ENCODE measurements around the gene AP4S1.
"Not testable (repeated sequence)": the region's sequence is repeated elsewhere in the genome, so short reads cannot be mapped to it uniquely, and the experiment has no call there.

The AP4S1 gene

GRCh38 chr14:31009836-31010574, 15.4 kb upstream of the AP4S1 start:
- DNase-seq: no peak

- DNase-seq: no peak
These were observed 14.5 kb upstream of the AP4S1 start for GRCh38 chr14:31010935-31011334.

GRCh38 chr14:31013841-31014240, 11.6 kb upstream of the AP4S1 start:
- DNase-seq: no peak

- DNase-seq: no peak
These were observed 7.3 kb upstream of the AP4S1 start for GRCh38 chr14:31018057-31018645.

GRCh38 chr14:31020834-31021575, 4.4 kb upstream of the AP4S1 start:
- no peak for DNase-seq

- no peak for DNase-seq
These were observed 3.9 kb upstream of the AP4S1 start for GRCh38 chr14:31021576-31021949.

GRCh38 chr14:31022386-31022785, 3.1 kb upstream of the AP4S1 start:
- DNase-seq: no peak

GRCh38 chr14:31024010-31024480, 1.4 kb upstream of the AP4S1 start:
- no peak for DNase-seq

- DNase-seq: no peak
These were observed 677 bp upstream of the AP4S1 start for GRCh38 chr14:31024577-31025366.

- no peak for DNase-seq
These were observed 614 bp downstream of the AP4S1 start, which contains the start of gene STRN3 for GRCh38 chr14:31026077-31026449. TSS of gene STRN3 (minus strand) at chr14:31026379. CDS start at chr14:31026185, 194 bp downstream.

- DNase-seq: peak; percentile 84
These were observed 1.2 kb downstream of the AP4S1 start for GRCh38 chr14:31026450-31027235.

- no peak for DNase-seq
These were observed 2.4 kb downstream of the AP4S1 start for GRCh38 chr14:31027847-31028246.

GRCh38 chr14:31029016-31029970, 3.8 kb downstream of the AP4S1 start:
- no peak for DNase-seq

GRCh38 chr14:31030469-31030868, 5.0 kb downstream of the AP4S1 start:
- no peak for DNase-seq

- DNase-seq: no peak
These were observed 11.1 kb downstream of the AP4S1 start for GRCh38 chr14:31036552-31036951.

- DNase-seq: no peak
These were observed 12.3 kb downstream of the AP4S1 start for GRCh38 chr14:31037709-31038221.

- no peak for DNase-seq
These were observed 13.2 kb downstream of the AP4S1 start for GRCh38 chr14:31038521-31039166.

GRCh38 chr14:31042300-31042699, 16.9 kb downstream of the AP4S1 start:
- DNase-seq: no peak

GRCh38 chr14:31042893-31043292, 17.4 kb downstream of the AP4S1 start:
- DNase-seq: not testable (repeated sequence)

GRCh38 chr14:31043379-31043778, 17.9 kb downstream of the AP4S1 start:
- DNase-seq: no peak
